ENCODE data around the gene TBC1D22A. TPM values are rescaled to one million over a fixed set of nuclear protein-coding genes. Genes with fewer than 3 reads are reported as not detected.

The TBC1D22A gene
- total and polyA plus RNA-seq, 9 of the 15 experiments (the other 6 are each of a cell fraction or from before 2014, with no cell fraction given): 0.20 to 11.5 (median 5.2) TPM

DNA sequence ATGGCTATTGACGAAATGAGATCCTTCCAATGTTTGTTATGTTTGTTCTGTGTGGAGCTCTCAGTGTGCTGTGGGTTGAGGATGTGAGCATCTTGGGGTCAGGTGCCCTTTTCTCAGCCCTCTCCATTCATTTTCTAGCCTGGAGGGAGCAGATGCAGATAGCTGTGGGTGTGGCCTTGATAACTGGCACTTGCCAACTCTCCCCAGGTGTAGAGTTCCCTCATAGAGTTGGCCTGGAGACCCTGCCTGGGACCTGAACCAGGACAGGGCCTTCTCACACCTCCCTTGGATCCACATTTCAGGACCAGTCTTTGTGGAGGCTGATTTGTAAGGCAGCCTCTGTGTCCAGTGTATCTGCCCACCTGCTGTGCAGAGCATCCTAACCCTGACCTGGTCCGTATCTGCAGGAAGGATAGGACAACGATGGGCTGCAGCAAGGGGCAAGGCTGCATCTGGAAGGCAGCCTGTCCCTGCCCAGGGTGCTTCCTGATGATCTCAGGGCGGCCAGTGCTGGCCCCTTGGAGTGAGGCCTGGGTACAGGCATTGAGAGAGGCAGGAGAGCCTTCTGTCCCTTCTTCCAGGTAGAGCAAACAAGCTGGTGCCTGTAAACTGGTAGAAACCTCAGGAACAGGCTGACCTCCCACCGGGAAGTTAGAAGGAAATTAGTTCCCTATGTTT lies 245.9 kb downstream of the TBC1D22A start:
- TF ChIP-seq ZNF41 (CRISPR knock-in tag; conservative IDR thresholded peaks at IDR 0.05): no peak
- TF ChIP-seq, protein P1, sequence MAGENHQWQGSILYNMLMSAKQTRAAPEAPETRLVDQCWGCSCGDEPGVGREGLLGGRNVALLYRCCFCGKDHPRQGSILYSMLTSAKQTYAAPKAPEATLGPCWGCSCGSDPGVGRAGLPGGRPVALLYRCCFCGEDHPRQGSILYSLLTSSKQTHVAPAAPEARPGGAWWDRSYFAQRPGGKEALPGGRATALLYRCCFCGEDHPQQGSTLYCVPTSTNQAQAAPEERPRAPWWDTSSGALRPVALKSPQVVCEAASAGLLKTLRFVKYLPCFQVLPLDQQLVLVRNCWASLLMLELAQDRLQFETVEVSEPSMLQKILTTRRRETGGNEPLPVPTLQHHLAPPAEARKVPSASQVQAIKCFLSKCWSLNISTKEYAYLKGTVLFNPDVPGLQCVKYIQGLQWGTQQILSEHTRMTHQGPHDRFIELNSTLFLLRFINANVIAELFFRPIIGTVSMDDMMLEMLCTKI (IDR thresholded peaks at IDR 0.05; ENCODE audit: partially characterized antibody): no peak
- POLR2A ChIA-PET: interaction anchor here (0.6 kb wide), 1 partner anchor 14 kb away, joined by 3 read pairs; no protein-coding TSS in a partner anchor

More for the DNA sequence above, 245.9 kb downstream of the TBC1D22A start:
- Histone ChIP-seq H2AFZ (ENCODE audit: low read depth, low read length) (no peak overlapping the region), H3K36me3 (ENCODE audit: control insufficient read depth, insufficient read depth, low read length) (peaks cover 4% of the 10 kb centered on the region; the same call in 2 of the 3 replicates), H3K9me1 (ENCODE audit: control insufficient read depth, insufficient read depth, low read length) (no peaks in the 10 kb centered on the region), H3K4me3 (no peak overlapping the region), H3K4me1 (replicated peaks in 1 of 2; ENCODE audit: control insufficient read depth in 2 of 2, insufficient read depth in 2 of 2, low read length in 2 of 2) (peaks cover 0 to 2% of the 10 kb centered on the region in 2 experiments; a peak in 1 of 5 replicates), H3K9ac (ENCODE audit: insufficient read depth in 1 of 2, low read depth in 2 of 2, low read length in 2 of 2) (no peak overlapping the region), H3K4me2 (ENCODE audit: insufficient read depth, low read length) (no peak overlapping the region), H3K9me3 (replicated peaks; ENCODE audit: control insufficient read depth, insufficient read depth, low read depth, low read length) (no peaks in the 10 kb centered on the region), H3K79me2 (ENCODE audit: control insufficient read depth, insufficient read depth, low read length) (no peaks in the 10 kb centered on the region), H4K20me1 (replicated peaks; ENCODE audit: control insufficient read depth, insufficient read depth, low read length) (no peaks in the 10 kb centered on the region), H3K27ac (ENCODE audit: extremely low read depth, low read depth, low read length) (no peak overlapping the region), H3K27me3 (ENCODE audit: control insufficient read depth in 2 of 2, insufficient read depth in 2 of 2, low read length in 2 of 2) (no peaks in the 10 kb centered on the region)
- BruUV-seq (replicated peaks): no TSS peak
- ATAC-seq (no peak), FAIRE-seq (no peak), DNase-seq (ENCODE audit: extremely low read depth in 1 of 4, low spot score in 3 of 4) (no peak)
- CTCF ChIA-PET (ENCODE audit: low intra/inter-chr PET ratio): no interaction called here
- 40% methylated on average over 4 of the region's 5 CpGs for WGBS (ENCODE audit: insufficient coverage, low coverage, missing lambda C conversion rate)
- in situ Hi-C loops (cut with MboI): no loop called here
- intact Hi-C loops (cut with micrococcal nuclease): no loop called here

Measured in K562 (cell line).